ENCODE data around the gene IL5RA. TPM values are rescaled to one million over a fixed set of nuclear protein-coding genes. Genes with fewer than 3 reads are reported as not detected.

Gene IL5RA
- total RNA-seq, 1 donor from 2014 or later: not detected

- DNase-seq (ENCODE audit: low read depth in 2 of 2): no peak
Measured at GRCh38 chr3:3107858-3108257, 2.3 kb downstream of the IL5RA start.

- no peak for DNase-seq (ENCODE audit: low read depth in 2 of 2)
Measured at GRCh38 chr3:3107181-3107580, 3.0 kb downstream of the IL5RA start.

GRCh38 chr3:3105815-3106214 is 4.4 kb downstream of the IL5RA start:
- no peak for DNase-seq (ENCODE audit: low read depth in 2 of 2)

- no peak for DNase-seq (ENCODE audit: low read depth in 2 of 2)
Measured at GRCh38 chr3:3105246-3105645, 4.9 kb downstream of the IL5RA start.

- no peak for DNase-seq (ENCODE audit: low read depth in 2 of 2)
Measured at GRCh38 chr3:3102751-3103150, 7.4 kb downstream of the IL5RA start.

- DNase-seq (ENCODE audit: low read depth in 2 of 2): no peak
Measured at GRCh38 chr3:3101660-3102458, 8.3 kb downstream of the IL5RA start.

- no peak for DNase-seq (ENCODE audit: low read depth in 2 of 2)
Measured at GRCh38 chr3:3097958-3098357, 12.2 kb downstream of the IL5RA start.

- DNase-seq (ENCODE audit: low read depth in 2 of 2): no peak
Measured at GRCh38 chr3:3089017-3089416, 21.2 kb downstream of the IL5RA start.

- no peak for DNase-seq (ENCODE audit: low read depth in 2 of 2)
Measured at GRCh38 chr3:3087716-3088465, 22.3 kb downstream of the IL5RA start.

GRCh38 chr3:3087279-3087678 is 22.9 kb downstream of the IL5RA start:
- no peak for DNase-seq (ENCODE audit: low read depth in 2 of 2)

- no peak for DNase-seq (ENCODE audit: low read depth in 2 of 2)
Measured at GRCh38 chr3:3086239-3086638, 23.9 kb downstream of the IL5RA start.

GRCh38 chr3:3085782-3086181 is 24.4 kb downstream of the IL5RA start:
- no peak for DNase-seq (ENCODE audit: low read depth in 2 of 2)

- no peak for DNase-seq (ENCODE audit: low read depth in 2 of 2)
Measured at GRCh38 chr3:3084890-3085289, 25.3 kb downstream of the IL5RA start.

GRCh38 chr3:3082234-3082924 is 27.8 kb downstream of the IL5RA start:
- DNase-seq (ENCODE audit: low read depth in 2 of 2): no peak

- DNase-seq (ENCODE audit: low read depth in 2 of 2): no peak
Measured at GRCh38 chr3:3081381-3082233, 28.6 kb downstream of the IL5RA start.

- no peak for DNase-seq (ENCODE audit: low read depth in 2 of 2)
Measured at GRCh38 chr3:3080309-3080708, 29.9 kb downstream of the IL5RA start.

- DNase-seq (ENCODE audit: low read depth in 2 of 2): no peak
Measured at GRCh38 chr3:3074551-3075257, 35.5 kb downstream of the IL5RA start.

GRCh38 chr3:3071136-3071535 is 39.0 kb downstream of the IL5RA start:
- DNase-seq (ENCODE audit: low read depth in 2 of 2): no peak

- no peak for DNase-seq (ENCODE audit: low read depth in 2 of 2)
Measured at GRCh38 chr3:3069723-3070122, 40.5 kb downstream of the IL5RA start.

GRCh38 chr3:3068358-3068881 is 41.8 kb downstream of the IL5RA start:
- no peak for DNase-seq (ENCODE audit: low read depth in 2 of 2)

GRCh38 chr3:3066910-3067309 is 43.3 kb downstream of the IL5RA start:
- no peak for DNase-seq (ENCODE audit: low read depth in 2 of 2)
